PC-9 (cell line): Measurements from ENCODE around the gene THOC7. TPM values are rescaled to one million over a fixed set of nuclear protein-coding genes. Genes with fewer than 3 reads are reported as not detected.

Source experiments
- BruUV-seq: library from RNA; stranded (reverse); fragments of 400-500 nt; replicated peaks from 2 replicates; lab custom pipeline; 2021; lab: Mats Ljungman, UMichigan
- CTCF ChIA-PET: fragments of 300-600 bp; sonication (Branson Sonifier 250); formaldehyde crosslinking; loops from one replicate; lab custom pipeline; 2022; ENCODE audit warnings: antibody characterized with exemption; lab: Charles Lee
- POLR2A ChIA-PET: fragments of 300-600 bp; sonication (Branson Sonifier 250); formaldehyde crosslinking; loops from one replicate; lab custom pipeline; 2022; ENCODE audit warnings: antibody characterized with exemption; ENCODE audit not compliant: unreplicated experiment; lab: Charles Lee
- DNase-seq, 2 experiments: peaks; one replicate each; pipeline versions ENCODE4 v3.0.0 to v3.0.0-alpha.2; 2015 to 2022; ENCODE audit warnings: mixed read lengths in 1 of 2
- H2AFZ ChIP-seq: fragments of 200-600 bp; sonication (generic); 2 replicates; pipeline ENCODE4 v1.8.1; 2017; ENCODE audit warnings: antibody characterized with exemption
- H3F3A ChIP-seq: fragments of 200-600 bp; sonication (generic); 2 replicates; pipeline ENCODE4 v1.8.1; 2017; ENCODE audit warnings: antibody characterized with exemption, mild to moderate bottlenecking, low read depth; ENCODE audit not compliant: insufficient read depth
- H3K27ac ChIP-seq: fragments of 200-600 bp; sonication (generic); 2 replicates; pipeline ENCODE4 v1.6.1; 2016; ENCODE audit warnings: mixed run types
- H3K27me3 ChIP-seq: fragments of 200-600 bp; sonication (generic); 2 replicates; pipeline ENCODE4 v1.6.1; 2016; ENCODE audit warnings: low read depth, mixed run types; ENCODE audit not compliant: insufficient read depth
- H3K36me3 ChIP-seq: fragments of 200-600 bp; sonication (generic); 2 replicates; pipeline ENCODE4 v1.6.1; 2016; ENCODE audit warnings: low read depth, mixed run types
- H3K4me1 ChIP-seq: fragments of 200-600 bp; sonication (generic); replicated peaks from 2 replicates; pipeline ENCODE4 v1.6.1; 2016; ENCODE audit warnings: mixed run types; ENCODE audit not compliant: insufficient read depth
- H3K4me2 ChIP-seq: fragments of 200-600 bp; sonication (generic); 2 replicates; pipeline ENCODE4 v1.6.1; 2017; ENCODE audit warnings: mixed run types
- H3K4me3 ChIP-seq: fragments of 200-600 bp; sonication (generic); 2 replicates; pipeline ENCODE4 v1.6.1; 2016; ENCODE audit warnings: mixed run types
- H3K79me2 ChIP-seq: fragments of 200-600 bp; sonication (generic); 2 replicates; pipeline ENCODE4 v1.6.1; 2017; ENCODE audit warnings: low read depth, mixed run types
- H3K9me2 ChIP-seq: fragments of 200-600 bp; sonication (generic); 2 replicates; pipeline ENCODE4 v1.8.1; 2017; ENCODE audit warnings: mild to moderate bottlenecking; ENCODE audit not compliant: insufficient read depth
- H3K9me3 ChIP-seq: fragments of 200-600 bp; sonication (generic); 2 replicates; pipeline ENCODE4 v1.8.1; 2016; ENCODE audit warnings: low read depth; ENCODE audit not compliant: insufficient read depth
- H4K20me1 ChIP-seq: fragments of 200-600 bp; sonication (generic); 2 replicates; pipeline ENCODE4 v1.8.1; 2017; ENCODE audit not compliant: insufficient read depth
- EZH2 ChIP-seq: fragments of 200-600 bp; sonication (generic); IDR thresholded peaks from 2 replicates; pipeline ENCODE4 v1.8.0; 2017; ENCODE audit warnings: antibody characterized with exemption, low read depth
- intact Hi-C: fragments of 100-400 bp; cut with micrococcal nuclease; formaldehyde crosslinking; loops from one replicate; pipeline ENCODE4 v1.10.0; 2022; ENCODE audit not compliant: unreplicated experiment
- total RNA-seq: library from RNA; stranded (reverse); gene quantifications from 2 replicates; pipeline ENCODE4 v1.2.3, GENCODE V29; 2021
- TF ChIP-seq, protein P1 (sequence below): fragments of 200-600 bp; sonication (generic); conservative IDR thresholded peaks from 2 replicates; pipeline ENCODE4 v1.6.1; 2017; ENCODE audit warnings: mixed run types, antibody characterized with exemption, mild to moderate bottlenecking, moderate library complexity

The THOC7 gene
- total RNA-seq, 1 experiment from 2014 or later = 94.3 TPM

DNA sequence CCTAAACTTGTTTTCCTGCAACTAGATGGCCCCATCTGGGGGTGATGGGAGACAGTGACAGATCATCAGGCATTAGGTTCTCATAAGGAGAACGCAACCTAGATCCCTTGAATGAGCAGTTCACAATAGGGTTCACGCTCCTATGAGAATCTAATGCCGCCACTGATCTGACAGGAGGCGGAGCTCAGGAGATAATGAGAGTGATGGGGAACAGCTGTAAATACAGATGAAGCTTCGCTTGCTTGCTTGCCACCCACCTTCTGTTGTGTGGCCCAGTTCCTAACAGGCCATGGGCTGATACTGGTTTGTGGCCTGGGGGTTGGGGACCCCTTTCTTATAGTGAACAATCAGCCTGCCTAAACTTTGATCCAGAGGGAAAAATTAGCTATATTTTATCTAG is 59.7 kb downstream of the THOC7 start:
- no TSS peak for BruUV-seq
- H2AFZ ChIP-seq = no peak overlapping the region
- H3K4me1 ChIP-seq = no peaks in the 10 kb centered on the region
- POLR2A ChIA-PET = no interaction called here
- H3K4me2 ChIP-seq = no peak overlapping the region
- H3K27me3 ChIP-seq = no peaks in the 10 kb centered on the region
- no peaks in the 10 kb centered on the region for H3K9me2 ChIP-seq
- CTCF ChIA-PET = no interaction called here
- no peak overlapping the region for H3K27ac ChIP-seq
- H3K9me3 ChIP-seq = no peaks in the 10 kb centered on the region
- H3K4me3 ChIP-seq = no peak overlapping the region
- no peaks in the 10 kb centered on the region for H3F3A ChIP-seq
- TF ChIP-seq EZH2 = no peak
- TF ChIP-seq, protein P1, sequence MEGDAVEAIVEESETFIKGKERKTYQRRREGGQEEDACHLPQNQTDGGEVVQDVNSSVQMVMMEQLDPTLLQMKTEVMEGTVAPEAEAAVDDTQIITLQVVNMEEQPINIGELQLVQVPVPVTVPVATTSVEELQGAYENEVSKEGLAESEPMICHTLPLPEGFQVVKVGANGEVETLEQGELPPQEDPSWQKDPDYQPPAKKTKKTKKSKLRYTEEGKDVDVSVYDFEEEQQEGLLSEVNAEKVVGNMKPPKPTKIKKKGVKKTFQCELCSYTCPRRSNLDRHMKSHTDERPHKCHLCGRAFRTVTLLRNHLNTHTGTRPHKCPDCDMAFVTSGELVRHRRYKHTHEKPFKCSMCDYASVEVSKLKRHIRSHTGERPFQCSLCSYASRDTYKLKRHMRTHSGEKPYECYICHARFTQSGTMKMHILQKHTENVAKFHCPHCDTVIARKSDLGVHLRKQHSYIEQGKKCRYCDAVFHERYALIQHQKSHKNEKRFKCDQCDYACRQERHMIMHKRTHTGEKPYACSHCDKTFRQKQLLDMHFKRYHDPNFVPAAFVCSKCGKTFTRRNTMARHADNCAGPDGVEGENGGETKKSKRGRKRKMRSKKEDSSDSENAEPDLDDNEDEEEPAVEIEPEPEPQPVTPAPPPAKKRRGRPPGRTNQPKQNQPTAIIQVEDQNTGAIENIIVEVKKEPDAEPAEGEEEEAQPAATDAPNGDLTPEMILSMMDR = no peak
- intact Hi-C loops = no loop called here
- no peaks in the 10 kb centered on the region for H4K20me1 ChIP-seq
- H3K36me3 ChIP-seq = no peaks in the 10 kb centered on the region
- H3K79me2 ChIP-seq = no peaks in the 10 kb centered on the region
- no peak for DNase-seq

DNA sequence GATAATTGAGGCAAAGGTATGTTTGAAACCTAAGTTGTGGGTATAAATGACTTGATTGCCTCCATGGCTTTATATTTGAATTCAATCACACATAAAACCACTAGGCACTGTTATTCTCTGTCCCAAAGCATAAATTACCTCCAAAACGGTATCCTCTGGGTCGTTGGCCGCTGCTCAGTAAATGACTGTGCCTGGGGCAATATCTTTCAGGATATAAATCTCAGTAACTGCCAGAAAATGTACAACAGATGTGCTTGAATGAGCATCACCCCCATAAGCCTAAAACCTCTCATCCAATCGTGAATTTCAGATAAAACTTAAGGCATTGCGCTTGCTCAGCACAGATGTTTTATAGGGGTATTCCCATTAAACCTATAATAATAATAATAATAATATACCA is 63.5 kb downstream of the THOC7 start:
- H3K36me3 ChIP-seq = no peaks in the 10 kb centered on the region
- H3K27ac ChIP-seq = no peak overlapping the region
- TF ChIP-seq EZH2 = no peak
- H3K9me2 ChIP-seq = no peaks in the 10 kb centered on the region
- intact Hi-C loops = no loop called here
- CTCF ChIA-PET = no interaction called here
- H3K9me3 ChIP-seq = no peaks in the 10 kb centered on the region
- H2AFZ ChIP-seq = no peak overlapping the region
- H3K4me2 ChIP-seq = no peak overlapping the region
- no peaks in the 10 kb centered on the region for H3K79me2 ChIP-seq
- H4K20me1 ChIP-seq = no peaks in the 10 kb centered on the region
- peaks cover 3% of the 10 kb centered on the region; the same call in 1 of the 2 replicates for H3K4me1 ChIP-seq
- no peaks in the 10 kb centered on the region for H3F3A ChIP-seq
- no TSS peak for BruUV-seq
- no peaks in the 10 kb centered on the region for H3K27me3 ChIP-seq
- no peak overlapping the region for H3K4me3 ChIP-seq
- DNase-seq = no peak
- POLR2A ChIA-PET = no interaction called here

DNA sequence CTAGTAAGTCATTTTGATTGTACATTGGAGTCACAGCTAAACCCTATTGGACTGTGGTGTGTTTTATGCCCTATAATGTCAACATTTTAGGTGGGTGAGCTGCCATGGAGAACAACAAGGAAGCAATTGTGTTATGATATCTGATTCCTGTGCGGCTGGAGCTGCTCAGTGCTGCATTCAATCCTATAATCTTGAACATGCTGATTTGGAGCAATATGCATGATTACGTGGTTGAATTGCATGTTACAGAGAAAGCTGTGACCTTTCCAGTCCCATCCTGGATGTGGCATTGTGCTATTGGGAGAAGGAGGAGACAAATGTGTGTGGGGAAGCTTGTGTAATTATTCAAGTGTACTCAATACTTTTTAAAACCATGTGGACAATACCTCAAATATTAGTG is 64.7 kb downstream of the THOC7 start:
- Histone ChIP-seq H3F3A (no peaks in the 10 kb centered on the region), H3K9me3 (no peaks in the 10 kb centered on the region), H3K4me1 (peaks cover 3% of the 10 kb centered on the region; the same call in 1 of the 2 replicates), H3K9me2 (no peaks in the 10 kb centered on the region), H3K27ac (no peak overlapping the region), H3K36me3 (no peaks in the 10 kb centered on the region), H3K79me2 (no peaks in the 10 kb centered on the region), H3K4me2 (no peak overlapping the region), H3K4me3 (no peak overlapping the region), H2AFZ (no peak overlapping the region), H3K27me3 (no peaks in the 10 kb centered on the region), H4K20me1 (no peaks in the 10 kb centered on the region)
- DNase-seq = no peak
- intact Hi-C loops = no loop called here
- TF ChIP-seq, protein P1 = no peak
- TF ChIP-seq EZH2 = no peak
- CTCF ChIA-PET = no interaction called here
- no TSS peak for BruUV-seq
- POLR2A ChIA-PET = no interaction called here

DNA sequence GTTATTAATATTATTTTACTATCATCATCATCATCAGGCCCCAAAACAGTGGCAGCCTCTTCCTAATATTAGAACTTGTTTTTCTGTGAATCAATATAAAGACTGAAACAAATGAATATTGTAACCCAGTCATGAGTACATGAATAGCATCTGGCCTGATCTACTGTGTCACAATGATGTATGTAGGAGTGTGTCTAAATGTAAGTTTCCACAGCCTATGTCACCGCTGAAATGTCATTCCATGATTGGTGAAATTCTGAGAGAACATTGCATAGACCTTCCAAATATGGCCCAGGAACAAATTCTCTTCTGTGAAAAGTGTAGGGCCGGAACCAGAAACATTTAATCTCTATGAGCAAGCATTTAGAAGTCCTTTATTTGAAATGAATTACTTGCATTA is 65.1 kb downstream of the THOC7 start:
- no TSS peak for BruUV-seq
- no peak overlapping the region for H3K27ac ChIP-seq
- CTCF ChIA-PET = no interaction called here
- intact Hi-C loops = no loop called here
- peaks cover 3% of the 10 kb centered on the region; the same call in 1 of the 2 replicates for H3K4me1 ChIP-seq
- no peaks in the 10 kb centered on the region for H3K9me3 ChIP-seq
- no peaks in the 10 kb centered on the region for H3K27me3 ChIP-seq
- no peaks in the 10 kb centered on the region for H3F3A ChIP-seq
- no peak for DNase-seq
- TF ChIP-seq EZH2 = no peak
- TF ChIP-seq, protein P1 = no peak
- H3K36me3 ChIP-seq = no peaks in the 10 kb centered on the region
- no peaks in the 10 kb centered on the region for H4K20me1 ChIP-seq
- H3K4me2 ChIP-seq = no peak overlapping the region
- H2AFZ ChIP-seq = no peak overlapping the region
- no peaks in the 10 kb centered on the region for H3K9me2 ChIP-seq
- H3K79me2 ChIP-seq = no peaks in the 10 kb centered on the region
- POLR2A ChIA-PET = no interaction called here
- no peak overlapping the region for H3K4me3 ChIP-seq
